ENCODE results near the gene ITPRID2. TPM values are rescaled to one million over a fixed set of nuclear protein-coding genes. Genes with fewer than 3 reads are reported as not detected.

ITPRID2 gene
- total and polyA plus RNA-seq, 2 of the 8 experiments (the other 6 are each of a cell fraction or from before 2014, with no cell fraction given): 1.9 to 12.6 TPM

- H3K4me2 ChIP-seq (ENCODE audit: insufficient read depth in 1 of 2, low read depth in 2 of 2, low read length in 2 of 2): no peak overlapping the region
- H2BK120ac ChIP-seq (replicated peaks; ENCODE audit: low read depth, low read length): no peak overlapping the region
- H3K9me3 ChIP-seq (ENCODE audit: insufficient read depth in 2 of 2, low read depth in 1 of 2, low read length in 1 of 2): no peaks in the 10 kb centered on the region
- H3K27ac ChIP-seq (ENCODE audit: low read depth, low read length): no peak overlapping the region
- no peak overlapping the region for H2BK20ac ChIP-seq (ENCODE audit: low read length)
- peaks cover 0 to 5% (median 1%) of the 10 kb centered on the region in 4 experiments; a peak in 1 of 7 replicates for H3K4me1 ChIP-seq (replicated peaks in 1 of 4; ENCODE audit: control insufficient read depth in 3 of 4, insufficient read depth in 4 of 4, low read length in 3 of 4)
- no peak overlapping the region for H3K14ac ChIP-seq (ENCODE audit: insufficient read length)
- POLR2A ChIA-PET (ENCODE audit: partially characterized antibody): no interaction called here
- FAIRE-seq (no peak), DNase-seq (ENCODE audit: low read depth in 1 of 2, low spot score in 2 of 2) (no peak)
- H4K91ac ChIP-seq (replicated peaks; ENCODE audit: insufficient read length, low read length): no peak overlapping the region
- 100% methylated on average over 1 of the region's 1 CpG; no CpG with 5 or more reads in 1 of the 2 experiments for WGBS, 2 experiments (ENCODE audit: extremely low coverage in 1 of 2, insufficient coverage in 1 of 2, insufficient read length in 1 of 2, insufficient replicate concordance in 2 of 2, low coverage in 1 of 2, low lambda C conversion rate in 2 of 2, missing lambda C conversion rate in 1 of 2)
- H2AK5ac ChIP-seq (ENCODE audit: low read depth, low read length): no peak overlapping the region
- no peak overlapping the region for H4K5ac ChIP-seq (ENCODE audit: insufficient read length, low read depth, low read length)
- H2BK15ac ChIP-seq (ENCODE audit: low read length): no peak overlapping the region
- no peaks in the 10 kb centered on the region for H3K36me3 ChIP-seq (ENCODE audit: control insufficient read depth in 2 of 4, insufficient read depth in 4 of 4, low read length in 3 of 4)
- no peak overlapping the region for H2BK5ac ChIP-seq (ENCODE audit: low read depth, low read length)
- H3K79me1 ChIP-seq (ENCODE audit: low read depth, low read length): no peaks in the 10 kb centered on the region
- no peak overlapping the region for H3K4me3 ChIP-seq (ENCODE audit: extremely low read depth in 1 of 4, insufficient read depth in 2 of 4, low read depth in 3 of 4, low read length in 4 of 4)
- no peak overlapping the region for H3K4ac ChIP-seq (replicated peaks; ENCODE audit: insufficient read length, low read depth, low read length)
- no peak overlapping the region for H3K18ac ChIP-seq (ENCODE audit: extremely low read depth, low read length)
- H4K20me1 ChIP-seq (replicated peaks in 1 of 2; ENCODE audit: control insufficient read depth in 1 of 2, insufficient read depth in 2 of 2, low read length in 2 of 2): no peaks in the 10 kb centered on the region
- CTCF ChIA-PET (ENCODE audit: partially characterized antibody): no interaction called here
- H3K56ac ChIP-seq (replicated peaks; ENCODE audit: insufficient read length, low read depth, low read length): no peak overlapping the region
- no peak overlapping the region for H2BK12ac ChIP-seq (ENCODE audit: low read depth, low read length)
- H3K79me2 ChIP-seq (ENCODE audit: control insufficient read depth in 1 of 2, insufficient read depth in 2 of 2, low read length in 2 of 2): no peaks in the 10 kb centered on the region
- H3K23ac ChIP-seq (ENCODE audit: insufficient read length): no peak overlapping the region
- H3K27me3 ChIP-seq (replicated peaks in 1 of 4; ENCODE audit: control insufficient read depth in 3 of 4, extremely low read depth in 1 of 4, insufficient read depth in 3 of 4, low read length in 3 of 4): no peaks in the 10 kb centered on the region
- H4K8ac ChIP-seq (ENCODE audit: extremely low read depth, insufficient read depth, low read length): no peak overlapping the region
- H3K9ac ChIP-seq (replicated peaks in 1 of 4; ENCODE audit: extremely low read depth in 1 of 4, low read depth in 3 of 4, low read length in 3 of 4): no peak overlapping the region
- no peaks in the 10 kb centered on the region for H3K23me2 ChIP-seq (ENCODE audit: low read depth, low read length)
- no peak overlapping the region for H2AFZ ChIP-seq (ENCODE audit: low read length)
Observed at GRCh38 chr2:181844551-181845290, 46.8 kb upstream of the ITPRID2 start.

Measured in H1 (cell line).